Adrenal gland (tissue), 5 donors: ENCODE measurements around the gene COPRS.

Experiments
- POLR2A ChIP-seq, 2 donors: fragments of 450-650 bp; IDR thresholded peaks; one replicate each; pipeline ENCODE4 v1.6.1; 2017; ENCODE audit warnings: antibody characterized with exemption in 2 of 2, mild to moderate bottlenecking in 2 of 2, moderate library complexity in 1 of 2
- TF ChIP-seq, protein P1 (sequence below), 6 experiments: fragments of 450-650 bp in 4 of 6; fragments of 200-600 bp in 2 of 6; sonication (generic) in 1 of 6; IDR thresholded peaks; 1 replicate in 5 of 6; 2 replicates in 1 of 6; pipeline versions ENCODE4 v1.5.1 to v1.8.0; 2016 to 2021; ENCODE audit warnings: antibody characterized with exemption in 6 of 6, mild to moderate bottlenecking in 2 of 6, moderate library complexity in 1 of 6
- donor health status: DM: no; HTN: no; CAD: no.

- TF ChIP-seq, protein P1, sequence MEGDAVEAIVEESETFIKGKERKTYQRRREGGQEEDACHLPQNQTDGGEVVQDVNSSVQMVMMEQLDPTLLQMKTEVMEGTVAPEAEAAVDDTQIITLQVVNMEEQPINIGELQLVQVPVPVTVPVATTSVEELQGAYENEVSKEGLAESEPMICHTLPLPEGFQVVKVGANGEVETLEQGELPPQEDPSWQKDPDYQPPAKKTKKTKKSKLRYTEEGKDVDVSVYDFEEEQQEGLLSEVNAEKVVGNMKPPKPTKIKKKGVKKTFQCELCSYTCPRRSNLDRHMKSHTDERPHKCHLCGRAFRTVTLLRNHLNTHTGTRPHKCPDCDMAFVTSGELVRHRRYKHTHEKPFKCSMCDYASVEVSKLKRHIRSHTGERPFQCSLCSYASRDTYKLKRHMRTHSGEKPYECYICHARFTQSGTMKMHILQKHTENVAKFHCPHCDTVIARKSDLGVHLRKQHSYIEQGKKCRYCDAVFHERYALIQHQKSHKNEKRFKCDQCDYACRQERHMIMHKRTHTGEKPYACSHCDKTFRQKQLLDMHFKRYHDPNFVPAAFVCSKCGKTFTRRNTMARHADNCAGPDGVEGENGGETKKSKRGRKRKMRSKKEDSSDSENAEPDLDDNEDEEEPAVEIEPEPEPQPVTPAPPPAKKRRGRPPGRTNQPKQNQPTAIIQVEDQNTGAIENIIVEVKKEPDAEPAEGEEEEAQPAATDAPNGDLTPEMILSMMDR (IDR thresholded peaks at IDR 0.05) = no peak
- no peak for TF ChIP-seq POLR2A (IDR thresholded peaks at IDR 0.05)
Measured at GRCh38 chr17:31830971-31831858, 27.8 kb downstream of the COPRS start.
